Fibroblast of mammary gland (primary cell): Measurements from ENCODE around the gene PTMA.

Experiments used
- DNase-seq: peaks from one replicate; pipeline ENCODE4 v3.0.0-alpha.2; 2010; ENCODE audit warnings: low read depth
- H3K4me3 ChIP-seq: 2 replicates; pipeline ENCODE4 v1.5.1; 2011; ENCODE audit warnings: low read depth, mild to moderate bottlenecking, low read length, moderate library complexity; ENCODE audit not compliant: control insufficient read depth
- TF ChIP-seq, protein P1 (sequence below): conservative IDR thresholded peaks from 2 replicates; pipeline ENCODE4 v1.5.1; 2011; ENCODE audit warnings: low read depth, low read length, inconsistent platforms; ENCODE audit not compliant: control insufficient read depth, insufficient read depth

Gene PTMA

GRCh38 chr2:231696004-231696367, 12.3 kb upstream of the PTMA start:
- peak; percentile 96 for DNase-seq
- H3K4me3 ChIP-seq, result no peak overlapping the region
- TF ChIP-seq, protein P1, sequence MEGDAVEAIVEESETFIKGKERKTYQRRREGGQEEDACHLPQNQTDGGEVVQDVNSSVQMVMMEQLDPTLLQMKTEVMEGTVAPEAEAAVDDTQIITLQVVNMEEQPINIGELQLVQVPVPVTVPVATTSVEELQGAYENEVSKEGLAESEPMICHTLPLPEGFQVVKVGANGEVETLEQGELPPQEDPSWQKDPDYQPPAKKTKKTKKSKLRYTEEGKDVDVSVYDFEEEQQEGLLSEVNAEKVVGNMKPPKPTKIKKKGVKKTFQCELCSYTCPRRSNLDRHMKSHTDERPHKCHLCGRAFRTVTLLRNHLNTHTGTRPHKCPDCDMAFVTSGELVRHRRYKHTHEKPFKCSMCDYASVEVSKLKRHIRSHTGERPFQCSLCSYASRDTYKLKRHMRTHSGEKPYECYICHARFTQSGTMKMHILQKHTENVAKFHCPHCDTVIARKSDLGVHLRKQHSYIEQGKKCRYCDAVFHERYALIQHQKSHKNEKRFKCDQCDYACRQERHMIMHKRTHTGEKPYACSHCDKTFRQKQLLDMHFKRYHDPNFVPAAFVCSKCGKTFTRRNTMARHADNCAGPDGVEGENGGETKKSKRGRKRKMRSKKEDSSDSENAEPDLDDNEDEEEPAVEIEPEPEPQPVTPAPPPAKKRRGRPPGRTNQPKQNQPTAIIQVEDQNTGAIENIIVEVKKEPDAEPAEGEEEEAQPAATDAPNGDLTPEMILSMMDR, result no peak

- TF ChIP-seq, protein P1, result no peak
- H3K4me3 ChIP-seq, result no peak overlapping the region
- DNase-seq, result peak; percentile 74
These were observed 9.3 kb upstream of the PTMA start for GRCh38 chr2:231699006-231699405.

DNA sequence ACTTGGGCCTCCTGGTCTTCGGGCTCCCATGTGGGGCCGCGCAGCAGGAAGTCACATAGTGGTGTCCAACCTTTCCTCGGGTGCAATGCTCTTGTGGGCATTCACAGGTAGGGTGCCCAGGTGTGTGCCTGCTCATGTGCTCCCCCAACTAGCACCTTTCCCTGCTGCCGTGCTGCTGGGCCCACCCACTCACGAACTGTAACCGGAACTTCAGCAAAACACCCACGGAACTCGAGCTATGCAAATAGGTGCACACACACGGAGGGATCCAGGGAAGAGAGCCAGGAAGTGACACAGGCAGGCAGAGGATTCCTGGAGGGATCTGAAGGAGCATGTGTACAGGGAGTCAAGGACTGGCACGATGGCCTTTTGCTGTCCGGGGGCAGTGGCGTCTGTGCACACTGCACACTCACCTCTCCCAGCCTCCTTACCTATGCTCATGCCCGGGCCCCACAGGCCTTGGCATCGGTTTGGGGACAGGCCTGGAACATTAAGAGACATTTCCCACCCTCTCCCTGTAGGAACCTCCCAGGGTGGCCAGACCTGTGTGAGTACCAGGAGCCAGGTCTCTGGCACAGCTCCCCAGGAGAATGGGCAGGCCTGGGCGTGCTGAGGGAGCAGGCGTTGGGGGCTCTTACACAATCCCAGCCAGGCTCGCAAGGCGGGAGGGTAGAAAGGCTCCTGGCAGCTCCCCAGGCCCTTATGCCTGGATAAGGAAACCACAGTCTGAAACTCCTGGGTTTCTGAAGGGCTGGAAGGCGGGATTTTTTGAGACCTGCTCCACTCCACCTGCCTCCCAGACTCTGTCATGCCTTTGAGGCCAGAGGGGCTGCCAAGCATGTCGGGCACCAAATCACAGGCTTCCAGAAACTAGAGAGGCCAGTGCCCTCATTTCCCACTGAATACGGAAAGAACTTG, 6.6 kb upstream of the PTMA start:
- no peak overlapping the region for H3K4me3 ChIP-seq
- DNase-seq, result peak; percentile 63
- TF ChIP-seq, protein P1, result no peak

- no peak overlapping the region for H3K4me3 ChIP-seq
- TF ChIP-seq, protein P1, result no peak
These were observed 4.3 kb upstream of the PTMA start for GRCh38 chr2:231704017-231704416.

DNA sequence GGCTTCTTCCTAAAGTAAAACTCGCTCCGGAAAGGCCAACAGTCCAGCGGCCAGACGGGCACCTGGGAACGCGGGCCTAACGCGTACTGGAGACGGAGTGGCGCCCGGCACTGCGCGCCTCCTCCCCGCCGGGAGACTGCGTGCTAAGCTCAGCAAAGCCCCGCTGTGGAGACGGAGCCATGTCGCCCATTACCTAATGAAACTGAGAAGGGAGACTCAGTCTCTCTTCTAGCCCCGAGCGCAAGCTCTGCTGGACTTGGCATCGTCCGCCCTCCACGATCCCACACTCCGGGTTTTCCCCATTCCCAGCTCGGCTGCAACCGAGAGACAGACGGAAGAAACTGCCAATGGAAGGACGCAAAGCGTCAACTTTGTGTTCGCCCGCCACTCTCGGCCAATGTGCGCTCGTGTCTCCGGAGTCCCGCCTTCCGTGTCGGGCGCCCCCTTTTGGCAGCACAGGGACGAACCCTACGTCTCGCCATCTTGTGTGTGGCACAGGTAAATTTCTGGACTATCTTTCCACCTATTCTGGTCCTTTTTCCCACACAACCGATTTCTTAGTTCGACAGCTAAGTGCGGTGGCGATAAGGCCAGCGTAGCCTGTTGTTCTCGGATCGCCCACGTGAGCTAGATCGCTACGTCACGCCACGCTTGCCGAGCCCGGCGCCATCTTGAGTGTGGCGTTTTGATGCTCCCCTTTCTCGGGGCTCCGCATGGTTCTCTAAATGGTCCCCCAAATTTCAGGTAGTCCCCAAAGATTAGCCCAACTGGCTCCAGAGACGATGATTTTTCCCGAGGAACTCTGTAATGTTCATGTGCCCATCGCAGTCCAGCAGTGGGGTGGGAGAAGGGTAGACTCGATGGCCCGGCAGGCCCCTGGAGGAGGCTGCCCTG, 1.3 kb upstream of the PTMA start:
- peak overlapping the region; percentile 71 for H3K4me3 ChIP-seq
- TF ChIP-seq, protein P1, result peak; percentile 77
- peak; percentile 99 for DNase-seq

More at GRCh38 chr2:231704017-231704416, 4.3 kb upstream of the PTMA start:
- no peak for DNase-seq

DNA sequence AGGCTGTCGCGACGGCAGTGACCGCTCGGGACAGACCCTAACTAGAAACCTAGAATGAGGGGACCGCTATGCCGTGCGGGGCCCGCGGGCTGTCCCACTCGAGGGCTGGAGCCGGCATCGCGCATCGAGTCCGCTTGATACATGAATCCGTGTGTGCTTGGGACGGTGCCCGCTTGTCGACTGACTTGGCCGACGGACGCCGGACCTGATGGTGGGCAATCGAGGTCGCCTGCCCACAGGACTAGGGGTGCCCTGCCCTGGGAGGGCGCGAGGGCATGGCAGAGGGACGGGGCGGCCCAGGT, 749 bp upstream of the PTMA start:
- peak; percentile 43 for DNase-seq
- TF ChIP-seq, protein P1, result no peak
- H3K4me3 ChIP-seq, result peak overlapping the region; percentile 71
